HG02943 (cell line): ENCODE data around the gene ZNF483.
A peak's percentile ranks its signal among the peaks of the same experiment; 100 is the strongest.
"Not testable (repeated sequence)": the region's sequence is repeated elsewhere in the genome, so short reads cannot be mapped to it uniquely, and the experiment has no call there.

Source experiments
- ATAC-seq: cut with Tn5 transposase; IDR thresholded peaks from one replicate; pipeline ENCODE4 v1.9.1; 2021; ENCODE audit warnings: mild to moderate bottlenecking, low read depth, moderate library complexity; ENCODE audit not compliant: unreplicated experiment

The ZNF483 gene

GRCh38 chr9:111525056-111525977 is at the start of gene ZNF483:
ZNF483 (plus strand) TSS chr9:111525179; CDS start chr9:111527396, 2,217 bp downstream.
- ATAC-seq = no peak

DNA sequence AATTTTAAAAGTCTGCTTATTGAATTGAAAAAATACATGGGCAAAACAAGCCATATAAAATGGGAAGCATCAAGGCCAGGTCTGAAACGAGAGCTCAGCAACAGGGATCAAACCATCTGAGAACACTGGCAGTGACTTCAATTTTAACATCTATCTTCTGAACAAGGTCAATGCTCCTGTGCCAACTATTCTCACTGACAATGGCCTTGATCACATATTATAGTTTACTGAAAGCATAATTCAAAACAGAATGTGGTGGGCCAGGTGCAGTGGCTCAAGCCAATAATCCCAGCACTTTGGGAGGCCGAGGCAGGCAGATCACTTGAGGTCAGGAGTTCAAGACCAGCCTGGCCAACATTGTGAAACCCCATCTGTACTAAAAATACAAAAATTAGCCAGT is 49.8 kb upstream of the ZNF483 start:
- ATAC-seq = no peak

GRCh38 chr9:111477677-111478076 is 47.3 kb upstream of the ZNF483 start:
- ATAC-seq = no peak

- ATAC-seq = no peak
These were observed 42.9 kb upstream of the ZNF483 start for GRCh38 chr9:111481885-111482636.

DNA sequence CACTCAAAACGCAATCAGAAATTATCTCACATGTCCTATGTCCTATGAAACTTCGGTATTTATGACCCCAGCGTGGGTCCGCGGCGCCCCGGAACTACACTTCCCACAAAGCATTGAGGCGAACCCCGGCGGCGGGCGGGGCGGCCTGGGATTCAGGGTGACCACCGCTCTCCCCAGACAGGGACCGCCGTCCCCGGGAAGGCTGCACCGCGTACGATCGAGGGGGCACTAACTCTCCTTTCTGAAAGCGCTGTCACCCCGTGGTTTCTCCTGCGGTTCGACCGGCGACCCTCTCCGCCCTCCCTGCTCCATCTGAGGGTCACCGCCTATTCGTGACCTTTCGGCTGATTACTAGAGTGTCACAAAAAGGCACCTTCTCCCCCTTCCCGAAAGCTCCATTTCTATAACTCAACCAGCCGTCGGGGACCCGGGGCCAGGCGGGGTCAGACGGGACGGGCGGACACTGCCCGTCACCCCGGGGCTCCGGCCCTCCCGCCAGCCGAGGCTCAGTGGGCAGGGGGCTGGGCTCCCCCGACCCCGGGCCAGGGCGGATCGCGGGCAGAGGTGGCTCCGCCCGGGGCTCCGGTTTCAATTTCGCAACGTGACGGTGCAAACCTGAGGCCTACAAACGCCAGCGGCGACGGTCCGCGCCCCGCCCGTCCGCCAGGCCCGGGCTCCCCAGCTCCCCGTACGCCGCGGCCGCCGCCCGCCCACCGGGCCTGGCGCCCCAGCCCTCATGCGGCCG is 42.1 kb upstream of the ZNF483 start:
- peak; percentile 70 for ATAC-seq

DNA sequence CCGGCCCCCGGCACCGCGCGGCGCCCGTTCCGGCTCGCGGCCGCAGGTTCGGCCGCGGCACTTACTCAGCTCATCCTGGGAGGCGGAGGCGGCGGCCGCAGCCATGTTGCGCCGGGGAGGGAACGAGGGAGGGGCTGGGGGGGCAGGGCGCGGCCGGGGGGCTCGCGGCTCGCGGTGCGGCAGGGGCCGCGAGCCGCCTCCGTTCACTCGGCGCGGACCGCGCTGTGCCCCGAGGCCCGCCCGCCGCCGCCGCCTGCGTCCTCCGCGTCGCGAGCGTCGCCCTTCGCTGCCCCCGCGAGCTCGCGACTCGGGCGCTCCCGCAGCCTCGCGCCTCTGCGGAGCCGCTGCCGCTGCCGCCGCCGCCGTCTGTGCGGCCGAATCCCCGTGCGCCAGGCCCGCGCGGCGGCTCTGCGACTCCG is 41.5 kb upstream of the ZNF483 start:
- ATAC-seq = peak; percentile 42

DNA sequence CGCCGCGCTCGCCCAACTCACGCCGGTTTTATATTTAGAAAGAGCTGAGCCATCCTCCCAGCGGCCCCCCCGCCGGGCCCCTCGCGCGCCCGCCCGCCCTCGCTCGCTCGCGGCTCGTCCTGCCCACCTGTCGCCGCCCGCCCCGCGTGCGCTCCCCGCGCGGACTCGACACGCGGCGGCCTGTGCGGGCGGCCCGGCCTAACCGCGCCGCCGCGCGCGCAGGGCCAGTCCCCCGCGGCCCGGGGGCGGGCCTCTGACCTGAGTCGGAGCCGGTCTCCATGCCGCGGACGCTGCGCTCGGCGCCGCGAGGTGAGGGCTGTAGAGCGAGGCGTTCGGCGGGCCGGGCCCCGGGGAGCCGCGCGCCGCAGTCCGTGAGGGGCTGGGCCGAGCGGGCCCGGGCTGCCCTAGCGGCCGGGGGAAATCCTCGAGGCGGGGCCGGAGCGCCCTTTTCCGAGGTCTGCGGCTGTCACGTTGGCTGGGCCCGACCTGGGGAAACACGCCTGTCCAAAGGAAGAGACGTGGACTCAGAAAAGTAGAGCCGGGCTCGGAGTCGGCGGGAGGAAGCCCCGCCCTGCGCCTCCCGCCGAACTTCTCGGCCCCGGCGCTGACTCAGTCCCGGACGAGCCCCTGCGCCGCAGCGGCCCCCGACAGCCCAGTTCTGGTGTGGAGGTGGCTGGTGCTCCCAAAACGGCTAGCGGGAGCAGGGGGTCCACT is 41.0 kb upstream of the ZNF483 start, which contains the start of gene ECPAS:
TSS of gene ECPAS (minus strand) at position 526 of the 714 bp plus-strand sequence. CDS start 11,465 bp downstream, outside the sequence.
- peak; percentile 48 for ATAC-seq

- peak; percentile 11 for ATAC-seq
These were observed 40.4 kb upstream of the ZNF483 start for GRCh38 chr9:111484572-111484894.

- not testable (repeated sequence) for ATAC-seq
These were observed 27.8 kb upstream of the ZNF483 start for GRCh38 chr9:111497196-111497595.

DNA sequence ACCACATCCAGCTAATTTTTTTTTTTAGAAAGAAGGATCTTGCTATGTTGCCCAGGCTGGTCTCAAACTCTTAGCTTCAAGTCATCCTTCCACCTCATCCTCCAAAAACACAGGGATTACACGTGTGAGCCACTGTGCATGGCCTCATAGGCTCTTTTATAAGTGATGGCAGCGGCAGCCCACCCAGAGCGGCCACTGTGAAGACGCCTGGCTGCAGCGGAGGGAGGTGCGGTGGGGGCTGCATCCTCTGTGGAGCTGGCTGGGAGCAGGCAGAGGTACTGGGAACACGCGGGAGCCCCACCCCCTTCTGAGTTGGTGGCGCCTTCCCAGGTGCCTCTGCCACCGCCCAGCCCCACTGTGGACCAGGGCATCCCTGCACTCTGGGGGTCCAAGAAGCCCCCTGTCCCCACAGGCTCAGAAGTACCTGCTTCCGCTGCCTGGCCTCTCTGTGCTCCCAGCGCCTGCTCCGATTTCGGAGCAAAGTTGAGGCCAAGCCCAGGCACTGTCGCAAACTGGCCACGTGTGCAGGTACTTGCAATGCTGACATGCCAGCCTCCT is 23.9 kb upstream of the ZNF483 start:
- no peak for ATAC-seq

DNA sequence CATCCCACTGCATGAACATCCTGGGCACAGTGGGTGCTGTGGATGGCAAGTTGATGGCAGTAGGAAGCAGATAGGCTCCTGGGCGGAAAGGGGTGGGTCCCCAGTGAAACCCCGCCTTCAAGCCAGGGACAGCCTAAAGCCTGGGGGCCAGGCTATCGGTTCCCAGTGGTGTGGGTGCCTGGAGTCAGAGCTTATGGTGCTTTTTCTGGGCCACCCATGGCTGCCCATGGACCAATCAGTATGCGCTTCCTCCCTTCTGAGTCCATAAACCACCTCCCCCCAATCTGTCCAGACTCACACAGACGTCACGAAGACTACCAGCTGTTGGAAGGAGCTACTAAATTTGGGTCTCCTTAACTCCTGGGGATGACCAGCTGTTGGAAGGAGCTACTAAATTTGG is 23.3 kb upstream of the ZNF483 start:
- ATAC-seq = no peak

- ATAC-seq = no peak
These were observed 22.5 kb upstream of the ZNF483 start for GRCh38 chr9:111502506-111502905.

GRCh38 chr9:111511581-111511980 is 13.4 kb upstream of the ZNF483 start:
- not testable (repeated sequence) for ATAC-seq

GRCh38 chr9:111514967-111515366 is 10.0 kb upstream of the ZNF483 start:
- ATAC-seq = no peak

DNA sequence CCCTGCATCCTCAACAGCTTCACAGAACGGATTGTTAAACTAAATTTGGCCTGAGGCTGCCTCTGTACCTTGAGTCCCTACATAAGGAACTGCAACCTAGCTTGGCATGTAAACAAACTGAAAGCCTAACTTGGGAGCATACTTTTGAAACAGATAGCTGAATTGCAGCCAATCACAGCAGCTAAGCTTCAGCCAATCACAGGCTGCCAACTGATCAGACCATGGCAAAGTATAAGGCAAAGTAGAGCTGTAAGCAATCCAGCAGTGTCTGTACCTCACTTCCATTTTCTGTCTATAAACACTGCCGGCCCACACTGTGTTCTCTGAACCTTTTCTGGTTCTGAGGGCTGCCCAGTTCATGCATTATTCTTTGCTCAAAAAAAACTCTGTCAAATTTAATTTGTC is 8.9 kb upstream of the ZNF483 start:
- no peak for ATAC-seq

- ATAC-seq = no peak
These were observed 286 bp upstream of the ZNF483 start for GRCh38 chr9:111524731-111525055.

- ATAC-seq = no peak
These were observed 2.4 kb downstream of the ZNF483 start for GRCh38 chr9:111527347-111527746.

- no peak for ATAC-seq
These were observed 4.8 kb downstream of the ZNF483 start for GRCh38 chr9:111529787-111530186.

GRCh38 chr9:111531716-111532115 is 6.7 kb downstream of the ZNF483 start:
- no peak for ATAC-seq
